IPS-20b (cell line): ENCODE data around the gene MAPKAP1.

Experiments
- H3K27ac ChIP-seq: one replicate; pipeline ENCODE4 v1.5.1; 2013; ENCODE audit warnings: low read length
- H3K27me3 ChIP-seq: 2 replicates; pipeline ENCODE4 v1.6.1; 2013; ENCODE audit warnings: mild to moderate bottlenecking, low read length, inconsistent platforms; ENCODE audit not compliant: insufficient read depth
- H3K36me3 ChIP-seq: 2 replicates; pipeline ENCODE4 v1.6.1; 2013; ENCODE audit warnings: low read depth, mild to moderate bottlenecking, inconsistent platforms, low read length, moderate library complexity; ENCODE audit not compliant: insufficient read depth
- H3K4me1 ChIP-seq: 2 replicates; pipeline ENCODE4 v1.6.1; 2013; ENCODE audit warnings: mild to moderate bottlenecking, control low read depth, inconsistent platforms, low read length, moderate library complexity; ENCODE audit not compliant: insufficient read depth
- H3K4me3 ChIP-seq: 2 replicates; pipeline ENCODE4 v1.5.1; 2013; ENCODE audit warnings: mild to moderate bottlenecking, low read length, inconsistent platforms
- H3K9ac ChIP-seq: 2 replicates; pipeline ENCODE4 v1.6.1; 2013; ENCODE audit warnings: low read depth, mild to moderate bottlenecking, inconsistent platforms, low read length, moderate library complexity
- H3K9me3 ChIP-seq: 2 replicates; pipeline ENCODE4 v1.6.1; 2013; ENCODE audit warnings: mild to moderate bottlenecking, low read depth, low read length, inconsistent platforms; ENCODE audit not compliant: insufficient read depth

The MAPKAP1 gene

GRCh38 chr9:125540497-125540896 is 166.5 kb downstream of the MAPKAP1 start:
- no peaks in the 10 kb centered on the region for H3K9me3 ChIP-seq
- H3K4me3 ChIP-seq, result no peak overlapping the region
- no peak overlapping the region for H3K27ac ChIP-seq
- peaks cover 7% of the 10 kb centered on the region for H3K36me3 ChIP-seq
- H3K9ac ChIP-seq, result no peak overlapping the region
- no peaks in the 10 kb centered on the region for H3K27me3 ChIP-seq
- H3K4me1 ChIP-seq, result peaks cover 3% of the 10 kb centered on the region; the same call in 1 of the 2 replicates

DNA sequence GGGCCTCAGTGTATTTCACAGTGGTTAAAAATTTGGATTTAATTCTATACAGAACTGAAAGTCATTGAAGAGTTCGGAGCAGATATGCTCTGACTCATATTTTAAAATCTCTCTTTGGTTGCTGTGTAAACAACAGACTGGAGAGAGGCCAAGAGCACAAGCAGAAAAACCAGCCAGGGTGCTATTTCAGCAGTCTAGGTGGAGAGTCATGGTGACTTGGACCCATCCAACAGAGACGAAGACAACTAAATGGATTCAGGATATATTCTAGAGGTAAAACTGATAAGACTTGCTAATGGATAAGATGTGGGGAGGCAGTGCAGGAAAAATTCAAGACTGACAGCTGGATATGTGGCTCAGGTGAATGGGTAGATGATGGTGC is 168.9 kb downstream of the MAPKAP1 start:
- Histone ChIP-seq H3K36me3 (peaks cover 7% of the 10 kb centered on the region), H3K9me3 (no peaks in the 10 kb centered on the region), H3K9ac (no peak overlapping the region), H3K27ac (no peak overlapping the region), H3K27me3 (no peaks in the 10 kb centered on the region), H3K4me3 (no peak overlapping the region), H3K4me1 (peaks cover 3% of the 10 kb centered on the region; the same call in 1 of the 2 replicates)

- H3K9me3 ChIP-seq, result no peaks in the 10 kb centered on the region
- H3K4me1 ChIP-seq, result peaks cover 3% of the 10 kb centered on the region; the same call in 1 of the 2 replicates
- peaks cover 4% of the 10 kb centered on the region for H3K36me3 ChIP-seq
- no peak overlapping the region for H3K4me3 ChIP-seq
- no peak overlapping the region for H3K9ac ChIP-seq
- H3K27ac ChIP-seq, result no peak overlapping the region
- H3K27me3 ChIP-seq, result no peaks in the 10 kb centered on the region
Observed at GRCh38 chr9:125537442-125538091, 169.4 kb downstream of the MAPKAP1 start.

GRCh38 chr9:125536776-125537175 is 170.2 kb downstream of the MAPKAP1 start:
- Histone ChIP-seq H3K36me3 (peaks cover 3% of the 10 kb centered on the region; the same call in 1 of the 2 replicates), H3K27me3 (no peaks in the 10 kb centered on the region), H3K27ac (no peak overlapping the region), H3K4me3 (no peak overlapping the region), H3K9ac (no peak overlapping the region), H3K9me3 (no peaks in the 10 kb centered on the region), H3K4me1 (peaks cover 3% of the 10 kb centered on the region; the same call in 1 of the 2 replicates)

DNA sequence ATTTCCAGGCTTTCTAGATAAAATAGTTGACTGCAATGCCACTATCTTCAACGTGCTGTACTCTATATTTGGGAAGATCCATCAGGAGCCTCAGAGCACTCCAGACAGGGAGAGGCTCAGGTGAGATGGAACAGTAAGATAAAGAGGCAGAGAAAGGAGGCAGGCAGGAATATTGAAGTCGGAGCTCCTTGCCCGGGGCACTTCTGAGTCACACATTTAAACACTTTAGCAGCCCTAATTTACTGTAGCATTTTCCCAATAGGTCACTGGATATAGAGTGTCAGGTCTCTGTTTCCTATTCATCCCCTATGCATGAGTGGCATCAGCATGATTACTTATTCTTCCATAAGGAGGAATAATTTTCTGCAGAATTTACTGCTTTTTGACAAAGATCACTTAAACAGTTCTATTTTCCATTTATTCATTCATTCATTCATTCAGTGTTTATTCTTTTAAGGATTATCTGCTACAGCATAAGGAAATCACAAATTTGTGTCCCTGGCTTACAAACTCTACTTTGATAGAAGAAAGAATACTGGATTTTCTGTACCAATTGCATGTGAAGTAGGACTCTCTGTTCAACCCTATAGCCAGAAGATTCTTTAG is 170.7 kb downstream of the MAPKAP1 start:
- Histone ChIP-seq H3K4me3 (no peak overlapping the region), H3K27me3 (no peaks in the 10 kb centered on the region), H3K4me1 (peaks cover 3% of the 10 kb centered on the region; the same call in 1 of the 2 replicates), H3K36me3 (peaks cover 3% of the 10 kb centered on the region; the same call in 1 of the 2 replicates), H3K27ac (no peak overlapping the region), H3K9ac (no peak overlapping the region), H3K9me3 (no peaks in the 10 kb centered on the region)

DNA sequence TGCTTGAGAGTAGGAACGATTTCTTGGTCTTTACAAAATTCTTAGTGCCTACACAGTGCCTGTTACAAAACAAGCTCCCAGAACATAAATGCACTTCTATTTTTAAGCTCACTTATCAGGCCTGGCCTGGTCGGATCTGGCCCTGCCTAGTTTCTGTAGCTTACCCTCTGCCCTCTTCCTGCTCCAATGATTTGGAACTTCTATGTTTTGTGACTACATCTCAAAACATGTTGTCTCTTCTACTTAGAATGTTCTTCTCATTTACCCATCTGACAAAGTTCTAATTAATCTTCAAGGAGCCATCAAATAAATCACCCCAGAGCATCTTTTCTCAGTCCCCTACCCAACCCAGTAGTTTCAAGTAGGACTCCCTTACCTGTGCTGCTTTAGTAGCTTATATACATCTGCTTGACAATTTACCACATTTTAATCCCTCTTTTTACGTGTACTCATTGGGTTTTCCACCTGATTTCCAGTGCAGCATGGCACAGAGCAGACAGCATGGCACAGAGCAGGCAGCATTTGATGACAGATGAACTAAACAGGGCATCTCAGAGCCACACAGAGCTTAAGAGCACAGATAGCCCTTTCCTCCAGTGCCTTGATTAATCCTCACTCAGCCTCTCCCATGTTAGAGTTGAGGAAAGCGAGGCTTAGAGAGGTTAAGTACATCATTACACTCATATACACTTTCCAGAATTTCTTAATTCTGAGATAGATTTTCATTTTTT is 171.9 kb downstream of the MAPKAP1 start:
- Histone ChIP-seq H3K4me1 (peaks cover 3% of the 10 kb centered on the region; the same call in 1 of the 2 replicates), H3K36me3 (no peaks in the 10 kb centered on the region), H3K27ac (no peak overlapping the region)

GRCh38 chr9:125532812-125533594 is 174.0 kb downstream of the MAPKAP1 start:
- no peaks in the 10 kb centered on the region for H3K36me3 ChIP-seq
- peaks cover 7% of the 10 kb centered on the region; the same call in 1 of the 2 replicates for H3K4me1 ChIP-seq
- H3K27ac ChIP-seq, result no peak overlapping the region
- H3K9ac ChIP-seq, result no peak overlapping the region
- no peaks in the 10 kb centered on the region for H3K27me3 ChIP-seq
- H3K9me3 ChIP-seq, result no peaks in the 10 kb centered on the region
- no peak overlapping the region for H3K4me3 ChIP-seq

More for the DNA sequence above, 171.9 kb downstream of the MAPKAP1 start:
- no peaks in the 10 kb centered on the region for H3K27me3 ChIP-seq
- H3K9me3 ChIP-seq, result no peaks in the 10 kb centered on the region
- H3K9ac ChIP-seq, result no peak overlapping the region
- H3K4me3 ChIP-seq, result no peak overlapping the region

DNA sequence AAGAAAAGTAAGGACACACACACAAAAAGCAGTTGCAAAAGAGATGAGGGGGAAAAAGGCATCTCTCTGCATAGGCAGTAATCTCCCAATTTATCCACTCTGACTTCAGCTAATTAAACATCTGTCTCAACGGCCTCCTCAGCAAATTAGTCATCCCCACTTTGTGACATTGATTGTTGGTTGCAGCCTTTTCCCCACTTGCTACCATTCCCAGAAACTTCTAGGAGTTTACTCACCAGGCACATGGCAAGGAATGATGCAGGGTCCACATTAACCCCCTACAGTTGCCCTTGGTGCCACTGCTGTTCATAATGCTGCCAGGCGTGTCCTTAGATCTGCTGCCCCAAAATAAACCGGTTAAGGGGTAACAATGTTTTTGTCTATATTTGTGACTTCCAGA is 174.6 kb downstream of the MAPKAP1 start:
- Histone ChIP-seq H3K27ac (no peak overlapping the region), H3K9me3 (no peaks in the 10 kb centered on the region), H3K4me3 (no peak overlapping the region), H3K9ac (no peak overlapping the region), H3K36me3 (no peaks in the 10 kb centered on the region), H3K27me3 (no peaks in the 10 kb centered on the region), H3K4me1 (peaks cover 13% of the 10 kb centered on the region; the same call in 1 of the 2 replicates)

DNA sequence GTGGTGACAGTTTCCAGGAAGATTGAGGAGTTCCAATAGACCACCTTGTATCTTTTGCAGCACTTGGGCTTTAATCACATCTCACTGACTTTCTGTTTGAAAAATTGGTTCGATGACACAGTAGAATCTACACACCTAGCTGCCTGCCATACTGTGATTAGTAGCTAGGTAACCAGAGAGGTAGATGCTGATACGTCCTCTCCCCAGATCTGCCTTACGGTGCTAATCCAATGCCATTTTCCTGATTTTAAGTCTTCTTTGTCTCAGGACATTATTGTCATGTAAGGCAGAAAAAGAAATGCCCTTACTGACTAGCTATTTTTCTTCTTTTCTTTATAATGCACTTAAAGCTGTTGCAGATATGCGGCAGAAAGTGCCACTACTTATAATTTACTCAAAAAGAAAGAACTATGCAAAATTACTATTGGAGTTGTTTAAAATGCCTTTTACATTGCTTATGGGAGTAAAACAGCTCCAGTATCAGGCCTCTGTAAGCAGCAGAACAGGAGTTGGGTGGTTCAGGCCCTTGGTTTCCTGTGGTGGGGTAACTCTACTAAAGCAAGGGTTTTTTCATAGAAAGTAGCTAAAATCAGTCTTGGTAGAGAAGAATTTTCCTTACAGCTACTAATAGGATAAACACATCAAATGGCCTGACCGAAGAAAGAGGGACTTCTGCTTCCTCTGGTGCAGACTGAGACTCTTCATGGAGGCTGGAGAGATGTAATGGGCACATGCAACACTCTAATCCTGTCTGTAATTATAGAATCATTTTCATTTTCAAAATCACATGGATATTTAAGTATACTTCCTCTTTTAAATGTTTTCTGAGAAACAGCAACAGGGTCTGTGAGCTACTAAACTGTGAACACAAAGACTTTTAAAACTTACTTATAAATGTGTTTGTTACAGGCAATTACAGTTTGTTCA is 177.2 kb downstream of the MAPKAP1 start:
- H3K36me3 ChIP-seq, result no peaks in the 10 kb centered on the region
- H3K27me3 ChIP-seq, result no peaks in the 10 kb centered on the region
- H3K27ac ChIP-seq, result no peak overlapping the region
- no peaks in the 10 kb centered on the region for H3K9me3 ChIP-seq
- H3K4me3 ChIP-seq, result no peak overlapping the region
- H3K9ac ChIP-seq, result no peak overlapping the region
- peaks cover 15% of the 10 kb centered on the region for H3K4me1 ChIP-seq

DNA sequence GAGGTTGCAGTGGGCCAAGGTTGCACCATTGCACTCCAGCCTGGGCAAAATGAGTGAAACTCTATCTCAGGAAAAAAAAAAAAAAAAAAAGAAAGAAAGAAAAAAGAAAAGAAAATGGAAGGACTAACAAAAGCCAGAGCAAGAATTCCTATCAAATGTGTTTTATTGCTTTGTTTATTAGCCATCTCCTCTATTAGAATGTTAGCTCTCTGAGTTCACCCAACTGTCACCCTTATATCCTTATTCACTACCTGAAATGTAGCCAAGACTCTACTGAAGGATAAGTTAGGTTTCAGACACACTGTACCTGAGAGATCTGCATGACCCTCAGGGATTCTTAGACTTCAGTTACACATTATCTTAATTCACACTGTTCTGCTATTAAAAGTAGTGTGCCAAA is 177.9 kb downstream of the MAPKAP1 start:
- Histone ChIP-seq H3K4me3 (no peak overlapping the region), H3K27ac (no peak overlapping the region), H3K36me3 (no peaks in the 10 kb centered on the region), H3K4me1 (peaks cover 21% of the 10 kb centered on the region), H3K27me3 (no peaks in the 10 kb centered on the region), H3K9ac (no peak overlapping the region), H3K9me3 (no peaks in the 10 kb centered on the region)
